Fibroblast of mammary gland (primary cell): ENCODE data around the gene SPATA2L.
A peak's percentile ranks its signal among the peaks of the same experiment; 100 is the strongest.
"Not testable (repeated sequence)": the region's sequence is repeated elsewhere in the genome, so short reads cannot be mapped to it uniquely, and the experiment has no call there.

Experiments
- DNase-seq: peaks from one replicate; pipeline ENCODE4 v3.0.0-alpha.2; 2010; ENCODE audit warnings: low read depth
- H3K4me3 ChIP-seq: 2 replicates; pipeline ENCODE4 v1.5.1; 2011; ENCODE audit warnings: low read depth, mild to moderate bottlenecking, low read length, moderate library complexity; ENCODE audit not compliant: control insufficient read depth
- TF ChIP-seq, protein P1 (sequence below): conservative IDR thresholded peaks from 2 replicates; pipeline ENCODE4 v1.5.1; 2011; ENCODE audit warnings: low read depth, low read length, inconsistent platforms; ENCODE audit not compliant: control insufficient read depth, insufficient read depth

Gene SPATA2L

DNA sequence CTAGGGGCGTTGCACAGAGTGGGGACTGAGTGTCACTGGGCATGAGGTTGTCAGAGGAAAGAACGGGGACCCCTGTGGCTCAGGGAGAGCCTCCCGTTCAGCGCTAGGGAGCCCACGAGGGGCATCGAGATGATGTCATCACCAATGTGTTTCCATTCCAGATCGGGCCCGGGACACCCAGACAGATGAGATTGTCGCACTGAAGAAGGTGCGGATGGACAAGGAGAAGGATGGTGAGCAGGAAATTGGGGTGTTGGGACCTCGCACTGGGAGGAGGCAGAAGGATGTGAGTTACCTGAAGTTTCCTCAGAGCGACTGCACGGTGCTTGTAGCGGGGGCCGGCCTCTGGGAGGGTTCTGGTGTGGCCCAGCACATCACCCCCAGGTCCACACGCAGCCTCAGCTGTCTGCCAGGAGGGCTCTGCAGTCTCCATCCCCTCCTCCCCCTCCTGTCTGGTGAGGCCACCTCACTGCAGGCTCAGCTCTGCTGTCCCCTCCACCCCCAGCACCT, 11.1 kb downstream of the SPATA2L start:
- TF ChIP-seq, protein P1, sequence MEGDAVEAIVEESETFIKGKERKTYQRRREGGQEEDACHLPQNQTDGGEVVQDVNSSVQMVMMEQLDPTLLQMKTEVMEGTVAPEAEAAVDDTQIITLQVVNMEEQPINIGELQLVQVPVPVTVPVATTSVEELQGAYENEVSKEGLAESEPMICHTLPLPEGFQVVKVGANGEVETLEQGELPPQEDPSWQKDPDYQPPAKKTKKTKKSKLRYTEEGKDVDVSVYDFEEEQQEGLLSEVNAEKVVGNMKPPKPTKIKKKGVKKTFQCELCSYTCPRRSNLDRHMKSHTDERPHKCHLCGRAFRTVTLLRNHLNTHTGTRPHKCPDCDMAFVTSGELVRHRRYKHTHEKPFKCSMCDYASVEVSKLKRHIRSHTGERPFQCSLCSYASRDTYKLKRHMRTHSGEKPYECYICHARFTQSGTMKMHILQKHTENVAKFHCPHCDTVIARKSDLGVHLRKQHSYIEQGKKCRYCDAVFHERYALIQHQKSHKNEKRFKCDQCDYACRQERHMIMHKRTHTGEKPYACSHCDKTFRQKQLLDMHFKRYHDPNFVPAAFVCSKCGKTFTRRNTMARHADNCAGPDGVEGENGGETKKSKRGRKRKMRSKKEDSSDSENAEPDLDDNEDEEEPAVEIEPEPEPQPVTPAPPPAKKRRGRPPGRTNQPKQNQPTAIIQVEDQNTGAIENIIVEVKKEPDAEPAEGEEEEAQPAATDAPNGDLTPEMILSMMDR, result no peak
- H3K4me3 ChIP-seq, result no peak overlapping the region
- DNase-seq, result no peak

DNA sequence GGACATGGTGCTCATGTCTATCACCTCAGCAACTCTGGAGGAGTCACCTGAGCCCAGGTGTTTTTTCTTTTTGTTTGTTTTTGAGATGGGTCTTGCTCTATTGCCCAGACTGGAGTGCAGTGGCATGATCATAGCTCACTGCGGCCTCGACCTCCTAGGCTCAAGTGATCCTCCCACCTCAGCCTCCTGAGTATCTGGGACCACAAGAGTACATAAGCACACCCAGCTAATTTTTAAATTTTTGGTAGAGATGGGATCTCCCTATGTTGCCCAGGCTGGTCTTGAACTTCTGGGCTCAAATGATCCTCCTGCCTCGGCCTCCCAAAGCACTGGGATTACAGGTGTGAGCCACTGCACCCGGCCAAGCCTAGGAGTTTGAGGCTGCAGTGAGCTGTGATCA, 11.9 kb downstream of the SPATA2L start:
- not testable (repeated sequence) for H3K4me3 ChIP-seq, DNase-seq

DNA sequence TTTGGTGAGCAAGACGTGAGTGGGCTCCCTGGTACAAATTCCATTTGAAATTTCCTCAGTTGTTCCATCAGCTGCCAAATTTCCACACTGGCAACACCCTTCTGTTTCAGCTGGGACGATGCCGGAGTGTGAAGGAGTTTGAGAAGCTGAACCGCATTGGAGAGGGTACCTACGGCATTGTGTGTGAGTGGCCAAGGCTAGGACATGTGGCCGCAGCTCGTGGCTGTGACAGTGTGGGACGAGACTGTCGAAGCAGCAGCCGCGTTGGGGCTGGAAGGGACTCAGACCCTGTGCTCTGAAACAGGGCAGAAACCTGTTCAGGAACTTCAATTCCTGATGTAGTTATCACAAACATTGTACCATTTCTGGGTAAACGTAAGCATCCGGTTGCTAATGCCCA, 12.4 kb downstream of the SPATA2L start:
- DNase-seq, result no peak
- TF ChIP-seq, protein P1, result no peak
- H3K4me3 ChIP-seq, result no peak overlapping the region

DNA sequence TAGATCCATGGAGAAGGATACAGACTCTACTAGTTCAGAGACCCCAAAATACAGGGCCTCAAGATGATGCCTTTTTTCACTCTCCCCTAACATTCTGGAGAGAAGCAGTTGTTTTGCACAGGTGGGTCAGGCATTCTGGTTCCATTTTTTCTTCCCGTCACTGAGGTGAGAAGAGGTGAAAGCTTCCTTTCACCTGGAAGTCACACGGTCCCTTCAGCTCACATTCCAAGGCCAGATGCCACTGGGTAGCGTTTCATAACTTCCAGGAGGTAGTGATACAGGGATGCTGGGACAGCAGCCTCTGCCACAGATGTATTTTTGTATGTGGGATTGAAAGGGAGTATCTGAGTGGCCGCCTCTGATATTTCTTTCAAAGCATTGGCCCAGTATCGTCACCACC, 13.1 kb downstream of the SPATA2L start:
- TF ChIP-seq, protein P1, result no peak
- H3K4me3 ChIP-seq, result no peak overlapping the region
- DNase-seq, result no peak

DNA sequence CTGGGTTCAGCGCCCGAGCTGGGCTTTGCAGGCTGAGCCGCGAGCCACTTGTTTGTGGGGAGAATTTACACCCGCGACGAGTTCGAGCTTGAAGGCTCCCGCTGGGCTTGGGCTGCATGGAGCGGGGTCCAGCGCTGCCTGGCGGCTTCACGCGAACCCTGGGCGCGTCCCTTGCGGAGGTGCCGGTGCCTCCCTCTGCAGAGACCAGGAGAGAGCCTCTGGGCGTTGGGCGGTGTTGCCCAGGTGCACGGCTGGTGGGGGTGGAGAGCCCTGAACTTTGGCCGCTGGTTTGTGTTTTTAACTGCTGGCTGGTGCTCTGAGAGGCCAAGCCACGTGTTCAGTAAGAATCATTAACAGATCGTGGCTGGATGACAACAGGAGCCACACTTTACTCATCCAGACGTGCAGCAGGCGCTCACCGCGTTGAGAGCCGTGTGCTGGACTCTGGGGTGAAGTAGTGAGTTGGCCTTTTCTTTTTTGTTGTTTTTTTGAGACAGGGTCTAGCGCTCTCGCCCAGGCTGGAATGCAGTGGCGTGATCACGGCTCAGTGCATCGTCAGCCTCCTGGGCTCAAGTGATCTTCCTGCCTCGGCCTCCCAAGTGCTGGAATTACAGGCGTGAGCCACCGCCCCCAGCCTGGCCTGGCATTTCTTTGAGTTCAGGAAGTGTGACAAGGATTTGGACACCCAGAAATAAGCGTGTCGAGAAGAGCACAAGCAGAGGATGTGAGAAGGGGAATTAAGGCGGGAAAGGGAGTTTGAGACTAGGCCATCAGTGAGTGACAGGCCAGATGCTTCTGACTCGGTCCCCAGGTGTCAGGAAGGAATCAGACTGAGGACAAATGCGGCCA, 14.2 kb downstream of the SPATA2L start:
- DNase-seq, result peak; percentile 66
- TF ChIP-seq, protein P1, result no peak

DNA sequence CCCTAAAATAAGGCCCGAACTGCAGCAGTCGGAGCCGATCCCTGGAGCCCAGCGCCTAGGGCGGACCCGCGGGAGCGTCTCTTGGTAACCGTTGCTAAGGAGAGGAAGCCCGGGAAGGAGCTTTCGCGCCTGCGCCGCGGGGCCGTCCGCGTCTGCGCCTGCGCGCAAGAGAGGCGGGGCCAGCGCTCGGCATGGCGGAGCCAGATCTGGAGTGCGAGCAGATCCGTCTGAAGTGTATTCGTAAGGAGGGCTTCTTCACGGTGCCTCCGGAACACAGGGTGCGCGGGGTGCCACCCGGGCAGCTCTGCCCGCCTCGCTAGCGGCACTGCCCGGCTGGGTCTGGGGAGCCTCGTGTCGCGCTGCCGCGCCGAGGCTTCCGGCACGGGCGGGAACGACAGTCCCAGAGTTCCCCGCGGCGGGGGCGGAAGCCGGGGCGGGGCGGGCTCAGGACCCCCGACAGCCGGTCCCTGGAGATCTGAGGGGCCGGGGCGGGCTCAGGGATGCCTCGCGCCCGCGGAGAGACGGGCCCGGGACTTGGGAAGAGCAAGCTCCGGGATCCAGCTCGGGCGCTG, 14.9 kb downstream of the SPATA2L start, which contains the start of gene CDK10:
Gene CDK10 (plus strand): TSS at position 170 of the 572 bp plus-strand sequence. CDS start 22 bp downstream, at position 192.
- TF ChIP-seq, protein P1, result no peak
- DNase-seq, result peak; percentile 79
- peak within 1 kb of the TSS; percentile 80 for H3K4me3 ChIP-seq

More for the DNA sequence above, 14.2 kb downstream of the SPATA2L start:
- H3K4me3 ChIP-seq, result peak overlapping the region; percentile 80

DNA sequence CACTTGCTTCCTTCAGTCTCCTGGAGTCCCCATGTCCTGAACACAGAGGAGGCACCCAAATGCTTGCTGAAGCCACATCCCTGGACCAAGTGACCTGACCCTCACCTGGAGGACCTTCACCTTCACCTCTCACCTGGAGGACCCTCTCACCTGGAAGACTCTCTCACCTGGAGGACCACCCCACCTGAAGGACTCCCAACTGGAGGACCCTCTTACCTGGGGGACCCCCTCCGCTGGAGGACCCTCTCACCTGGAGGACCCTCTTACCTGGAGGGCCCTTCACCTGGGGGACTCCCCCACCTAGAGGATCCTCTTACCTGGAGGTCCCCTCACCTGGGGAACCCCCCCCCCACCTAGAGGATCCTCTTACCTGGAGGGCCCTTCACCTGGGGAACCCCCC, 15.6 kb downstream of the SPATA2L start:
- DNase-seq, result no peak
- no peak overlapping the region for H3K4me3 ChIP-seq
- TF ChIP-seq, protein P1, result no peak
